Measurements from ENCODE around the gene EPX. TPM values are rescaled to one million over a fixed set of nuclear protein-coding genes. Genes with fewer than 3 reads are reported as not detected.

EPX gene
- total and polyA plus RNA-seq, 5 experiments from 2014 or later: not detected

DNA sequence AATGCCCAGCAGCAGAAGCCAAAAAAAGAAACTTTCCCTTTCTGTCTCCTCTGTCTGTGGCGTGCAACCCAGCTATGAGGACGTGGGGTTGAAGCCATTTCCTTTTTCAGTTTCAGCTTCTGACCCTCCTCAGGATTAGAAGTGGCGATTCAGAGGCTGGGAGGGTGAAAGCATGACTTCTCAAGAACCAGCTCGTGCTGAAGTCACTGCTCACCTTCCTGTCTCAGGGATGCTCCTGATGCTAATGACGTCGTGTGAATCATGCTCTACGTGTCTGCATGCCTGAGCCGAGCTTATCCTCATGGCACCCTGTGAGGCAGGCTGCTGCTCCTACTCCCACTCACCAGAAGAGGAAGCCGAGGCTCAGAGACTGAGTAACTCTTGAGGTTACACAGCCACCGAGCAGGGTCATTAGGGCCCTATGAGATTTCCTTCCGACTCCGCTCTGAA is 40.2 kb downstream of the EPX start:
- DNase-seq (no peak), ATAC-seq (no peak)
- H3K27ac Mint-ChIP-seq: no peak overlapping the region
- H3K4me3 Mint-ChIP-seq: no peak overlapping the region
- H3K27me3 Mint-ChIP-seq: peaks cover 8 to 39% (median 23%) of the 10 kb centered on the region in 5 donors
- H3K9me3 Mint-ChIP-seq: no peaks in the 10 kb centered on the region
- H3K36me3 Mint-ChIP-seq: no peaks in the 10 kb centered on the region
- peaks cover 0 to 13% (median 0%) of the 10 kb centered on the region in 4 donors for H3K4me1 Mint-ChIP-seq
- POLR2A ChIA-PET: interaction anchor here (1.6 kb wide), 1 partner anchor 9 kb away, joined by 4 read pairs; no protein-coding TSS in a partner anchor

DNA sequence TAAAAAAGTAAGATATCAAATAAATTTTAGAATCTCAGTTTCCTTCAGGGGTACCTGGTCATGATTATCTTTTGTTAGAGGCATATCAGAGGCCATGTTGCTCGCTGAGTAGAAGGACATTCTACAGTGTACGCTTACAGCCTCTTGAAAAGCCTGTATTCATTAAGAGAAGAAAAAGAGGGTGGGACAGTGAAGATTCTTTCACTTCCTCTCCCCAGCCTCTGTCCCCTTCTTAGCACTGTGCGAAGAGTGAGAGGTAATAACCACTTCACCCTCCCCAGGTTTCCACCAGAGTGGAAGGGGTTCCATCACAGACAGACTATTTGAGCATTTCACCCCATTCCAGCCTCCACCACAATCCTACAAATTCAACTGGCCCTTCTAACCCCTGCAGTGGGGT is 41.0 kb downstream of the EPX start:
- no peaks in the 10 kb centered on the region for H3K36me3 Mint-ChIP-seq
- POLR2A ChIA-PET: no interaction called here
- no peak overlapping the region for H3K4me3 Mint-ChIP-seq
- H3K9me3 Mint-ChIP-seq: no peaks in the 10 kb centered on the region
- peaks cover 8 to 39% (median 20%) of the 10 kb centered on the region in 5 donors for H3K27me3 Mint-ChIP-seq
- DNase-seq: no peak
- peaks cover 0 to 13% (median 0%) of the 10 kb centered on the region in 4 donors for H3K4me1 Mint-ChIP-seq
- no peak for ATAC-seq
- no peak overlapping the region for H3K27ac Mint-ChIP-seq

DNA sequence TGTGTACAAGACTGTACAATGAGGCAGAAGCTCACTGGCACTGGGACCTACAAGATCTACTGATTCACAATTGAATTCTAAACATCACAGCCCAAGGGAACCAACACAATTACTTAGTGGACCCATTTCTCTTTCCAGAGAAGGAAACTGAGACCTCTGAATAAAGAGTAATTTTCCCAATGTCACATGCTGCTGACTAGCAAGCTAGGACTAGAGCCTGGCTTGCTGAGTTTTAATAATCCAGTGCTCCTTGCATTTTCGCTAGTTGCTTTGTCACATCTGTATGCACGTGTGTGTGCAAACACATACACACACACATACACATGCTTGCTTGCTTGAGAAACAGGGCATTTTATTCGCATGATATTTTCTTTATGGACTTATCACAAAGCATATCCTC is 42.0 kb downstream of the EPX start:
- POLR2A ChIA-PET: interaction anchor here (0.6 kb wide), 2 partner anchors 116 to 975 kb away, joined by 3 to 7 read pairs; partner anchors contain the start of gene SMG8
- Mint-ChIP-seq H3K27ac (no peak overlapping the region), H3K27me3 (peaks cover 6 to 44% (median 21%) of the 10 kb centered on the region in 5 donors), H3K9me3 (no peaks in the 10 kb centered on the region), H3K4me1 (peaks cover 0 to 13% (median 0%) of the 10 kb centered on the region in 4 donors), H3K4me3 (no peak overlapping the region), H3K36me3 (no peaks in the 10 kb centered on the region)
- DNase-seq (no peak), ATAC-seq (no peak)

DNA sequence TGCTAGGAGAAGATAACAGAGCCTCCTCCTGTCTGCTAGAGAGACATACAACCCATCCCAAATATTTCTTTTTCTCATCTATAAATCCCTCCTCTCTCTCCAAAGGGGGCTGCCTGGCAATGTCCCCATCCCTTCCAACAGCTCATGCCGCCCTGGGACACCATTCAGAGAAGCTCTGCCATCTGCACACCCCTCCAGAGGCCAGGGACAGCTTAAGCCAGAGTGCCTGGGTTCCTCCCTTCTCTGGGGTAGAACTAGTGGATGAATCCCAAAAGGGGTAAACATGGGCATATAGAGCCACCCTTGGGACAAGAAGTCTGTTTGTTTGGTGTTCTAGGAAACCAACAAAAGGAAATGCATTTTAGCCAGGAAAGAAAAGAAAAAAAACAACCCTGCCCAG is 43.3 kb downstream of the EPX start:
- H3K27ac Mint-ChIP-seq: no peak overlapping the region
- H3K4me1 Mint-ChIP-seq: peaks cover 0 to 13% (median 0%) of the 10 kb centered on the region in 4 donors
- ATAC-seq: no peak
- peaks cover 8 to 57% (median 30%) of the 10 kb centered on the region in 5 donors for H3K27me3 Mint-ChIP-seq
- H3K9me3 Mint-ChIP-seq: no peaks in the 10 kb centered on the region
- no peaks in the 10 kb centered on the region for H3K36me3 Mint-ChIP-seq
- H3K4me3 Mint-ChIP-seq: no peak overlapping the region
- POLR2A ChIA-PET: no interaction called here
- no peak for DNase-seq

DNA sequence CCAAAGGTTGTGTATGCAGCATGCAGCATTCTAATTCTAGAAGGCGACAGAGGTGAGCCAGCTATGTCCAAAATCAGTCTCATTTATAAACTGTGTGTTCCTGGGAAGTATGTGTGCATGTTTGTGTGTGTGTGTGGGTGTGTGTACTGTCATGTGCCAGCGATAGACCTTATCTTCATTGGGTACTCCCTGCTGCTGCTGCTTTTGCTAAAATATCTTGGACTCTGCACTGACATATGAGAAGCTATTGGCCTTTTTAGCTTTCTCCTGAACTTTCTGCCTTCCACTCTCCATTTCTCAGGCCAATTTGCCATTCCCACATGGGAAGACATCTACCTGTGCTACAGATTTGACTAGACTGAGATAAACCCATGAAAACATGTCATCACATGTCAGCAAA is 43.9 kb downstream of the EPX start:
- Mint-ChIP-seq H3K4me1 (peaks cover 0 to 13% (median 0%) of the 10 kb centered on the region in 4 donors), H3K4me3 (no peak overlapping the region), H3K9me3 (no peaks in the 10 kb centered on the region), H3K27me3 (peaks cover 7 to 58% (median 31%) of the 10 kb centered on the region in 5 donors), H3K27ac (no peak overlapping the region), H3K36me3 (no peaks in the 10 kb centered on the region)
- DNase-seq: no peak
- POLR2A ChIA-PET: no interaction called here
- ATAC-seq: no peak

DNA sequence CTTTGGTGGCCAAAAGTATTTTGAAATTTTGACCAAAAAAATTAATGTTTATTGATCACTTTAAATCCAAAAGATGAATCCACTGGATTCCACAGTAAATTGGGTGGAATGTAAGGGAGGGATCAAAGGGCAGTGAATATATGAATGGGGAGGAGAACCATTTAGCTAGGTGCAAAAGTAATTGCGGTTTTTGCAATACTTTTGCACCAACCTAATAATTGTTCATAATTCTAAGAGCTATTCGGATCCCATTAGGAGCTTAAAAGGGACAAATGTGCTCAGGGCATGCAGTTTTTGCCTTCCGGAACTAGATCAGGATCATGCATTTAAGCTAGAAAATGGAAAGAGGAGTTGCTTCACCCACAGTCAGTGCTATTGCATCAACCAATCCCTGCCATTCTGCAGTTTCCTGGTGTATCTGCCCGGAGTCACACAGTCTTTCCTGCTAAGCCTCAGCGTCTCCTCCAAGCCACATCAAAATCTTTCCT is 45.7 kb downstream of the EPX start, which contains the start of gene LPO:
Gene LPO, plus strand, starts transcription at position 438 of the 488 bp plus-strand sequence. CDS start 4,396 bp downstream, outside the sequence.
- no peaks in the 10 kb centered on the region for H3K9me3 Mint-ChIP-seq
- no peak for ATAC-seq
- peaks cover 0 to 3% (median 0%) of the 10 kb centered on the region in 4 donors for H3K4me1 Mint-ChIP-seq
- no peaks in the 10 kb centered on the region for H3K36me3 Mint-ChIP-seq
- peaks cover 11 to 67% (median 40%) of the 10 kb centered on the region in 5 donors for H3K27me3 Mint-ChIP-seq
- no peak within 1 kb of the TSS for H3K27ac Mint-ChIP-seq
- no peak for DNase-seq
- POLR2A ChIA-PET: no interaction called here
- H3K4me3 Mint-ChIP-seq: no peak within 1 kb of the TSS

DNA sequence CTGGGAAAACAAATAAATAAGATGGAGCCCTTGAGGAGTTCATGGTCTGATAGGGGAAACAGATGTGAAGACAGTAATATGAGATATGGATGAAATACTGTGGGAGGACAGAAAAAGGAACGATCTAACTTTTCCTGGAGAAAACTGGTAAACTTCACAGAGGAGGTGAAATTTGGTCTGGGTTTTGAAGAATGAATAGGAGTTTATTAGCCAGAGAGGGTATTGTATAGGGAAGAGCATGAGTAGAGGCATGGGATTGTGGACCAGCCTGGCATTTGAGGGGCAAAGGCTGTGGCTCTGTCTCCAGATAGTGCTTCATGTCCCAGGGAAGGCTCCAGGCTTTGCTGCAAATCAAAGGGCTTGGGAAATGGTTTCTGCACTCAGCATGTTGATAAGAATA is 47.5 kb downstream of the EPX start:
- ATAC-seq: no peak
- Mint-ChIP-seq H3K27me3 (peaks cover 9 to 75% (median 44%) of the 10 kb centered on the region in 5 donors), H3K36me3 (no peaks in the 10 kb centered on the region), H3K4me1 (peaks cover 0 to 4% (median 2%) of the 10 kb centered on the region in 4 donors), H3K27ac (peak overlapping the region in 1 of 10 donors; percentile 6), H3K4me3 (no peak overlapping the region), H3K9me3 (no peaks in the 10 kb centered on the region)
- POLR2A ChIA-PET: no interaction called here
- DNase-seq: no peak

DNA sequence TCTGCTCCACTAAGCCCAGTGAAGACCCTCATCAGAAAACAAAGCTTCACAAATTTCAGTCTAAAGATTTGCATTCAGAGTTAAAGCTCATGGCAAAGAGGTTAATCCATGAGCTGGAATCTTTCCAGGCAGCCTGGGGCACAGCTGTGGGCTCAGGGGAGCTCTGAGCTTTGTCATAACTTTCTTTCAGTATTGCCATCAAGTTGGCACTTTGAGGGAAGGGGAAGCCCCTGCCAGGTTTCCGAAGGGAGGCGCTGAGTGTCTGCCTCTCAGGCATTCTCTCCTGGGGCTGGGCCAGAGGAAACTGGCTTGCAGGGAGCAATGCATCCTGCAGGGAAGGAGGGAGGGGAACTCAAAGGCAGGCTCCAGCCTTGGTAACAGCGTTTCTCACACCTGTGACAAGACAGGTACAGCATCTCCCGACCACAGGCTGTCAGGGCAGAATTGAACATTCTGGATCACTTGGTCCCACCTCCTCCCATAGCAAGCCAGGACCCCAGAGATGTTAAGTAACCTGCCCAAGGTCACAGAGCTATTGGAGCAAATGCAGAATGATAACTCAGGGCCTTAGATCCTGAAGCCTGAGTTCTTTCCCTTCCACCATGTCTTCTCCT is 49.8 kb downstream of the EPX start:
- no peak for ATAC-seq
- Mint-ChIP-seq H3K4me1 (peaks cover 0 to 4% (median 2%) of the 10 kb centered on the region in 4 donors), H3K27ac (no peak overlapping the region), H3K27me3 (peaks cover 8 to 69% (median 38%) of the 10 kb centered on the region in 5 donors), H3K9me3 (no peaks in the 10 kb centered on the region), H3K36me3 (no peaks in the 10 kb centered on the region), H3K4me3 (no peak overlapping the region)
- POLR2A ChIA-PET: interaction anchor here (0.8 kb wide), 1 partner anchor 10 kb away, joined by 4 read pairs; no protein-coding TSS in a partner anchor
- no peak for DNase-seq

DNA sequence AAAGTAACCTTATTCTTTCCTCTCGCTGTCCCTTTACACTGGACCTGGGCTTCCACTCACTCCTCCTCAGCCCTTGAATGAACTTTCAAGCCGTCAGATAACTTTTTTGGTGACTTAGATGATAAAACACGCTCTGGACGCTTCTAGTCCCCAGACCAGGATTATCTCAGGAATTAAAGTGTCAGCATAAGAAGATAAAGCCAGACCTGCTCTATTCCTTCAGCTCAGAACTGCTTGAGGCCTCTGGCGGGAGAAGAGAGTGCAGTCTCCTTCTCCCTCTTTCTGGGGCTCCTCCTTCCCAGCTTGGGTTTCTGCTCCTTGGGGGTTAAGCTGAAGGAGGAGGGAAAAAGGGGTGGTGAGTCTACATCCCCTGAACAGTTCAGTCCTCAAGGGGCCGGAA is 52.4 kb downstream of the EPX start:
- ATAC-seq (no peak), DNase-seq (no peak)
- Mint-ChIP-seq H3K9me3 (no peaks in the 10 kb centered on the region), H3K4me1 (peaks cover 3 to 28% (median 17%) of the 10 kb centered on the region in 4 donors), H3K4me3 (no peak overlapping the region), H3K27me3 (peaks cover 6 to 45% (median 30%) of the 10 kb centered on the region in 5 donors), H3K27ac (no peak overlapping the region), H3K36me3 (no peaks in the 10 kb centered on the region)
- POLR2A ChIA-PET: no interaction called here

DNA sequence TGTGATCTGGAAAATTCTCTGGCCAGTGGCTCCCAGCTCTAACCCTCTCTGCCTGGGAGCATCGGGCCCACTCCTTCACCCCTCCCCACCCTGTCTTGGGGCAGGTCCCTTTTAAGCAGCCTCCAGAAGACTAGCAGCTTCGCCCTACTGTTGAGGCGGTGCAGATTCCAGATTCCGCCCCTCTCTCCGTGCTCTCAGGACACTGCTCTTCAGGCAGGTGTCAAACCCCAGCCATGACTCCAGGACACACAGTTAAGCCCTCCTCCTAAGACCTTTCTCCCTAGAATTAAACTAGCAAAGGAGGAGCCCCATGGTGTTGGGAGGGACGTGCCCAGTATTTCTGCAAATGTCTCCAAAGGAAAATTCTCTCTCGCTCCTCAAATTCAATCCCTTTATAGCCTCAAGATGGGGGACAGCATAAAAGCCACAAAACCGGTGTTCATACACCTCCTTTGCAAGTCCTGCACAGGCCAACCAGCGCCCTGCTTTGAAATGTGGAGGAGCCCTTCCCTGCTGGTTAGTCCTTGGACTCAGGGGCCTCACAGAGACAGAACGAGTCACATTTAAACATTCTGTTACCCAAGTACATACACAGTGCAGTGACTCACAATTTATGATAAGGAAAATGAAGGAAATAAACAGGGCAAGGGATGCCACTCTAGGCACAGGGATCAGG is 53.0 kb downstream of the EPX start:
- Mint-ChIP-seq H3K4me3 (peak overlapping the region in 1 of 10 donors; percentile 1), H3K9me3 (no peaks in the 10 kb centered on the region), H3K27ac (peak overlapping the region in 1 of 10 donors; percentile 15), H3K27me3 (peaks cover 5 to 39% (median 29%) of the 10 kb centered on the region in 5 donors), H3K4me1 (peaks cover 3 to 34% (median 20%) of the 10 kb centered on the region in 4 donors), H3K36me3 (no peaks in the 10 kb centered on the region)
- no peak for ATAC-seq
- POLR2A ChIA-PET: no interaction called here
- no peak for DNase-seq

DNA sequence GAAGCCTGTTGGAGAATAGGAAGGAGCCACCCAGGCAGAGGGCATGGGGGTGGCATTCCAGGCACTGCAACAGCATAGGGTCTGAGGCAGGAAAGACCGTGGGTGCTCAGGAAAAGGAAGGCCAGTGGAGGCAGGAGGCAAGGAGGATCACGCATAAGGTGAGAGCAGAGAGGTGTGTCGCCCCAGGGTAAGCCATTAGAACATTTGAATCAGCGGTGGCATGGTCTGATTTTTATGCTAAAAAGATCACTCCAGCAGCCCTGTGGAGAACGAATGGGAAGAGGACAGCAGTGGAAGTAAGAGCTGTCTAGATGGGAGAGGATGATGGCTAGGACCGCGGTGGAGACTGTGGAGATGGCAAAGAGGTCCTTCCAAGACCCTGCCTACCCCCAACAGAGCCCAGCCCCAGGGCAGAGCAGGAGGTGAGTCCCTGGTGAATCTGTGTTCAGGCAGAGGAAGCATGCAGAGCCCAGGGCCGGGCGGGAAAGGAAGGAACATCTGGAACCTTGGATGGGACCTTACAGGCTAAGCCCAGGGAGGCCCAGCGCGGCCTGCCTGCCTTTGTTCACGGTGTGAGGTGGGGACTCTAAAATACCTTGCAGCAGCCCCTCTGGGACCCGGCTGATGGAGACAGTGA is 53.7 kb downstream of the EPX start:
- DNase-seq (no peak), ATAC-seq (no peak)
- H3K36me3 Mint-ChIP-seq: no peaks in the 10 kb centered on the region
- H3K4me1 Mint-ChIP-seq: peaks cover 3 to 34% (median 20%) of the 10 kb centered on the region in 4 donors
- POLR2A ChIA-PET: no interaction called here
- no peak overlapping the region for H3K4me3 Mint-ChIP-seq
- H3K9me3 Mint-ChIP-seq: no peaks in the 10 kb centered on the region
- H3K27ac Mint-ChIP-seq: peak overlapping the region in 1 of 10 donors; percentile 15
- peaks cover 4 to 36% (median 29%) of the 10 kb centered on the region in 5 donors for H3K27me3 Mint-ChIP-seq

DNA sequence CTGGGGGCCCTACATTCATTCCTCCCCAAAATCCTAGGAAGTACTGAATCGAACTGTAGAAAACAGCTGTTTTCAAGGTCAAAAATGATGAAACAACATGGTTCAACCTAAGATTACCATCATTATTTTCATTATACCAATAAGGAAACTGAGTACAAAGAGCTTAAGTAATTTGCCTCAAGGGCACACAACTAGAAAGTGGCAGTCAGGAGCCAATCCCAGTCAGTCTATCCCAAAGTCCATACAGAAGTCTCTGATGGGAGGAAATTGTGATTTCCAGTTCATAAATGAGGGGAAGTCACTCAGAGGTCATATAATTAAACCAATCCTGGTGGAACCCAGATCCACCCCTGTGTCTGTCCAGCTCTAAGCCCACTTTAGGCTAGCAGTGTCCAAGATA is 54.3 kb downstream of the EPX start:
- peaks cover 3 to 34% (median 20%) of the 10 kb centered on the region in 4 donors for H3K4me1 Mint-ChIP-seq
- H3K4me3 Mint-ChIP-seq: no peak overlapping the region
- DNase-seq (no peak), ATAC-seq (no peak)
- no peaks in the 10 kb centered on the region for H3K9me3 Mint-ChIP-seq
- no peak overlapping the region for H3K27ac Mint-ChIP-seq
- POLR2A ChIA-PET: interaction anchor here (1.7 kb wide), 1 partner anchor 28 kb away, joined by 7 read pairs; the partner anchor contains the start of gene MKS1
- peaks cover 0 to 36% (median 24%) of the 10 kb centered on the region in 5 donors for H3K27me3 Mint-ChIP-seq
- no peaks in the 10 kb centered on the region for H3K36me3 Mint-ChIP-seq
